Uterus (tissue), 4 donors: ENCODE measurements around the gene BMP4. TPM values are rescaled to one million over a fixed set of nuclear protein-coding genes. Genes with fewer than 3 reads are reported as not detected.

Experiments
- DNase-seq, 2 donors: peaks; one replicate each; pipeline ENCODE4 v3.0.0-alpha.2; 2019 to 2020
- H3K27ac ChIP-seq, 2 donors: fragments of 200-600 bp; sonication (generic); 1 replicate in 1 of 2; 2 replicates in 1 of 2; pipeline ENCODE4 v1.5.1; 2016 to 2018
- H3K27me3 ChIP-seq, 2 donors: fragments of 200-600 bp; sonication (generic); one replicate each; pipeline ENCODE4 v1.5.1; 2018 to 2019; ENCODE audit warnings: control low read depth in 1 of 2
- H3K36me3 ChIP-seq, 2 donors: fragments of 200-600 bp; sonication (generic); one replicate each; pipeline ENCODE4 v1.5.1; 2019; ENCODE audit warnings: control low read depth in 1 of 2
- H3K4me1 ChIP-seq, 2 donors: fragments of 200-600 bp; sonication (generic); one replicate each; pipeline ENCODE4 v1.5.1; 2018 to 2019; ENCODE audit warnings: control low read depth in 1 of 2
- H3K4me3 ChIP-seq, 2 donors: fragments of 200-600 bp; sonication (generic); 1 replicate in 1 of 2; 2 replicates in 1 of 2; pipeline ENCODE4 v1.5.1; 2018 to 2019; ENCODE audit warnings: mild to moderate bottlenecking in 1 of 2
- H3K9me3 ChIP-seq, 2 donors: fragments of 200-600 bp; sonication (generic); one replicate each; pipeline ENCODE4 v1.5.1; 2019; ENCODE audit warnings: control low read depth in 1 of 2
- CTCF ChIP-seq, 4 experiments: fragments of 200-600 bp in 2 of 4; fragments of 450-650 bp in 2 of 4; sonication (generic) in 2 of 4; IDR thresholded peaks; one replicate each; pipeline ENCODE4 v1.5.1; 2016 to 2019; ENCODE audit warnings: antibody characterized with exemption in 4 of 4, mild to moderate bottlenecking in 2 of 4, moderate library complexity in 1 of 4
- POLR2A ChIP-seq, 2 donors: fragments of 450-650 bp; IDR thresholded peaks; one replicate each; pipeline ENCODE4 v1.6.1; 2016; ENCODE audit warnings: antibody characterized with exemption in 2 of 2, mild to moderate bottlenecking in 1 of 2, moderate library complexity in 1 of 2
- intact Hi-C: fragments of 100-400 bp; cut with DNase I; formaldehyde crosslinking; loops from one replicate; pipeline ENCODE4 v1.15.1; 2023; ENCODE audit warnings: low total_unique reads
- total RNA-seq, 4 donors: library from RNA; depleted of rRNA in 3 of 4; stranded (reverse); fragments of >200 nt in 3 of 4; gene quantifications; one replicate each; pipeline versions ENCODE4 v1.1.0 to v1.2.4, GENCODE V29; 2014 to 2023
- donor health status: DM: yes; HTN: yes; CAD: no.

BMP4 gene
- total RNA-seq, 4 donors from 2014 or later: 12.0 to 127 (median 14.9) TPM

- Histone ChIP-seq H3K36me3 (no peaks in the 10 kb centered on the region), H3K27me3 (no peaks in the 10 kb centered on the region), H3K27ac (no peak overlapping the region), H3K9me3 (peaks cover 0 to 4% of the 10 kb centered on the region in 2 donors), H3K4me3 (no peak overlapping the region), H3K4me1 (no peaks in the 10 kb centered on the region)
- intact Hi-C loops: loop anchor here (10.0 kb wide), 1 partner anchor 58 kb away; no protein-coding TSS in a partner anchor
- TF ChIP-seq POLR2A (IDR thresholded peaks at IDR 0.05): no peak
- no peak for TF ChIP-seq CTCF (IDR thresholded peaks at IDR 0.05)
- DNase-seq: no peak
Measured at GRCh38 chr14:53983112-53983511, 26.5 kb upstream of the BMP4 start.

- no peaks in the 10 kb centered on the region for H3K4me1 ChIP-seq
- H3K9me3 ChIP-seq: peaks cover 0 to 4% of the 10 kb centered on the region in 2 donors
- TF ChIP-seq POLR2A (IDR thresholded peaks at IDR 0.05): no peak
- no peak overlapping the region for H3K4me3 ChIP-seq
- DNase-seq: no peak
- no peaks in the 10 kb centered on the region for H3K27me3 ChIP-seq
- H3K27ac ChIP-seq: no peak overlapping the region
- H3K36me3 ChIP-seq: no peaks in the 10 kb centered on the region
- intact Hi-C loops: loop anchor here (10.0 kb wide), 1 partner anchor 58 kb away; no protein-coding TSS in a partner anchor
Measured at GRCh38 chr14:53982546-53982945, 25.9 kb upstream of the BMP4 start.

GRCh38 chr14:53979747-53980642 lies 23.4 kb upstream of the BMP4 start:
- TF ChIP-seq CTCF (IDR thresholded peaks at IDR 0.05) (no peak), POLR2A (IDR thresholded peaks at IDR 0.05) (no peak)
- no peaks in the 10 kb centered on the region for H3K4me1 ChIP-seq
- no peak overlapping the region for H3K4me3 ChIP-seq
- no peaks in the 10 kb centered on the region for H3K36me3 ChIP-seq
- no peak overlapping the region for H3K27ac ChIP-seq
- DNase-seq: peak in 1 of 2 donors; percentile 24
- intact Hi-C loops: loop anchor here (10.0 kb wide), 1 partner anchor 55 kb away; no protein-coding TSS in a partner anchor
- H3K27me3 ChIP-seq: no peaks in the 10 kb centered on the region
- peaks cover 0 to under 1% of the 10 kb centered on the region in 2 donors for H3K9me3 ChIP-seq

GRCh38 chr14:53979113-53979681 lies 22.6 kb upstream of the BMP4 start:
- no peak overlapping the region for H3K27ac ChIP-seq
- H3K36me3 ChIP-seq: no peaks in the 10 kb centered on the region
- no peaks in the 10 kb centered on the region for H3K27me3 ChIP-seq
- TF ChIP-seq CTCF (IDR thresholded peaks at IDR 0.05): no peak
- TF ChIP-seq POLR2A (IDR thresholded peaks at IDR 0.05): no peak
- no peaks in the 10 kb centered on the region for H3K4me1 ChIP-seq
- no peak for DNase-seq
- H3K9me3 ChIP-seq: no peaks in the 10 kb centered on the region
- no peak overlapping the region for H3K4me3 ChIP-seq
- intact Hi-C loops: no loop called here

GRCh38 chr14:53978194-53978593 lies 21.6 kb upstream of the BMP4 start:
- intact Hi-C loops: no loop called here
- Histone ChIP-seq H3K36me3 (no peaks in the 10 kb centered on the region), H3K27me3 (no peaks in the 10 kb centered on the region), H3K4me1 (no peaks in the 10 kb centered on the region), H3K9me3 (no peaks in the 10 kb centered on the region), H3K4me3 (no peak overlapping the region), H3K27ac (no peak overlapping the region)
- no peak for DNase-seq
- TF ChIP-seq POLR2A (IDR thresholded peaks at IDR 0.05): no peak
- no peak for TF ChIP-seq CTCF (IDR thresholded peaks at IDR 0.05)
